Peyer's patch (tissue), 4 donors: ENCODE results near the gene ACADL.

Experiments
- CTCF ChIP-seq, 6 experiments: fragments of 450-650 bp in 4 of 6; fragments of 200-600 bp in 2 of 6; sonication (generic) in 1 of 6; IDR thresholded peaks; one replicate each; pipeline ENCODE4 v1.5.1; 2017 to 2019; ENCODE audit warnings: antibody characterized with exemption in 6 of 6, mild to moderate bottlenecking in 3 of 6, moderate library complexity in 1 of 6
- POLR2A ChIP-seq, 2 donors: fragments of 450-650 bp; IDR thresholded peaks; one replicate each; pipeline ENCODE4 v1.5.1; 2017; ENCODE audit warnings: antibody characterized with exemption in 2 of 2, mild to moderate bottlenecking in 2 of 2, moderate library complexity in 2 of 2

DNA sequence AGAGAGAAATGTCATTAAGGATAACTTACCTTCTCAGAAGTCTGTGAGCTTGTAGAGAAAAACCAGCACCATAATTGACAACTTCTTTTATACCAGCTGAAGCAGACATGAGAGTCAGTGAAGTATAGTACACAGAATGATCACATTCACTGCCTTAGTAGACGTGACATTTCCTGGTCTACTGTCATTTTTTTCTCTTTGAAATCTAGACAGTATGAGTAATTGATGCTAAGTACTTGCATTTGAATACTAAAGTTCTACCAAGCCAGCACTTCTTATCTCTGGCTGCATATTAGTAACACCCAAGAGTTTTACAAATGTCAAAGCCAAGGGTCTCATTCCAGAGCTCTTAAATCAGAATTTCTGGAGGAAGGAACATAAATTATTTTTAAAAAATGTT is 25.4 kb upstream of the ACADL start:
- TF ChIP-seq CTCF (IDR thresholded peaks at IDR 0.05) (no peak), POLR2A (IDR thresholded peaks at IDR 0.05) (no peak)
